Esophagus squamous epithelium (tissue), 5 donors: Measurements from ENCODE around the gene ORAI3. TPM values are rescaled to one million over a fixed set of nuclear protein-coding genes. Genes with fewer than 3 reads are reported as not detected.

Experiments used
- DNase-seq: peaks from one replicate; lab custom pipeline; 2025; lab: John Stamatoyannopoulos, UW
- H3K27ac ChIP-seq, 4 donors: fragments of 200-600 bp; sonication (generic); one replicate each; pipeline ENCODE4 v1.5.1; 2016 to 2019; ENCODE audit warnings: mild to moderate bottlenecking in 1 of 4
- H3K27me3 ChIP-seq, 4 donors: fragments of 200-600 bp; sonication (generic); 1 replicate in 3 of 4; 2 replicates in 1 of 4; pipeline versions ENCODE4 v1.5.1 to v1.6.0; 2017 to 2021; ENCODE audit warnings: antibody characterized with exemption in 1 of 4
- H3K36me3 ChIP-seq, 3 donors: fragments of 200-600 bp; sonication (generic); one replicate each; pipeline ENCODE4 v1.5.1; 2016 to 2019
- H3K4me1 ChIP-seq, 3 donors: fragments of 200-600 bp; sonication (generic); one replicate each; pipeline ENCODE4 v1.5.1; 2017 to 2019
- H3K4me3 ChIP-seq, 4 donors: fragments of 200-600 bp; sonication (generic); 1 replicate in 3 of 4; 2 replicates in 1 of 4; pipeline ENCODE4 v1.5.1; 2016 to 2019; ENCODE audit warnings: mild to moderate bottlenecking in 2 of 4, moderate library complexity in 1 of 4
- H3K9me3 ChIP-seq, 3 donors: fragments of 200-600 bp; sonication (generic); one replicate each; pipeline ENCODE4 v1.5.1; 2016 to 2019
- CTCF ChIP-seq, 6 experiments: fragments of 450-650 bp in 4 of 6; fragments of 200-600 bp in 2 of 6; sonication (generic) in 2 of 6; IDR thresholded peaks; one replicate each; pipeline ENCODE4 v1.5.1; 2016 to 2019; ENCODE audit warnings: antibody characterized with exemption in 6 of 6, mild to moderate bottlenecking in 4 of 6, moderate library complexity in 4 of 6
- POLR2A ChIP-seq, 4 donors: fragments of 450-650 bp; IDR thresholded peaks; one replicate each; pipeline ENCODE4 v1.6.1; 2017; ENCODE audit warnings: antibody characterized with exemption in 4 of 4, mild to moderate bottlenecking in 4 of 4, moderate library complexity in 3 of 4
- WGBS, 2 donors: methylation state at CpG; one replicate each; pipeline ENCODE4 v1.1.5; 2018; 5-methylcytosine and 5-hydroxymethylcytosine counted together
- intact Hi-C: fragments of 100-400 bp; cut with DNase I; formaldehyde crosslinking; loops from one replicate; pipeline ENCODE4 v1.15.0; 2022
- total RNA-seq, 4 donors: library from RNA; depleted of rRNA; stranded (reverse); fragments of >200 nt; gene quantifications; one replicate each; pipeline ENCODE4 v1.1.0, GENCODE V29; 2016
- donor health status: DM: yes; HTN: yes; CAD: no.

Gene ORAI3
- total RNA-seq, 4 donors from 2014 or later, result 4.0 to 28.6 (median 18.0) TPM

GRCh38 chr16:30997725-30998711, 49.1 kb downstream of the ORAI3 start:
- Histone ChIP-seq H3K36me3 (no peaks in the 10 kb centered on the region), H3K27ac (peak overlapping the region; percentile 76 to 94 (median 84)), H3K4me1 (peaks cover 30 to 68% (median 38%) of the 10 kb centered on the region in 3 donors), H3K27me3 (no peaks in the 10 kb centered on the region), H3K9me3 (no peaks in the 10 kb centered on the region), H3K4me3 (peak overlapping the region; percentile 38 to 83 (median 58))
- 36 to 37% methylated on average over 3 to 12 of the region's 21 CpGs for WGBS, 2 donors
- no peak for TF ChIP-seq POLR2A (IDR thresholded peaks at IDR 0.05)
- no peak for TF ChIP-seq CTCF (IDR thresholded peaks at IDR 0.05)
- intact Hi-C loops, result loop anchor here (5.0 kb wide), 1 partner anchor 39 kb away; no protein-coding TSS in a partner anchor
- no peak for DNase-seq

- H3K4me1 ChIP-seq, result peaks cover 33 to 78% (median 42%) of the 10 kb centered on the region in 3 donors
- intact Hi-C loops, result loop anchor here (5.0 kb wide), 1 partner anchor 38 kb away; no protein-coding TSS in a partner anchor
Observed at GRCh38 chr16:30998852-30999761, 50.2 kb downstream of the ORAI3 start.

GRCh38 chr16:31000671-31001382, 52.0 kb downstream of the ORAI3 start:
- Histone ChIP-seq H3K36me3 (no peaks in the 10 kb centered on the region), H3K4me1 (peaks cover 33 to 78% (median 42%) of the 10 kb centered on the region in 3 donors), H3K27ac (peak overlapping the region; percentile 38 to 82 (median 78)), H3K9me3 (no peaks in the 10 kb centered on the region), H3K27me3 (no peaks in the 10 kb centered on the region), H3K4me3 (peak overlapping the region; percentile 14 to 43 (median 28))
- DNase-seq, result no peak
- TF ChIP-seq POLR2A (IDR thresholded peaks at IDR 0.05) (peak in 1 of 4 donors; percentile 24), CTCF (IDR thresholded peaks at IDR 0.05) (no peak)
- intact Hi-C loops, result no loop called here
- WGBS, 2 donors, result 42 to 82% methylated on average over 9 to 13 of the region's 19 CpGs

More at GRCh38 chr16:30998852-30999761, 50.2 kb downstream of the ORAI3 start:
- TF ChIP-seq POLR2A (IDR thresholded peaks at IDR 0.05) (no peak), CTCF (IDR thresholded peaks at IDR 0.05) (no peak)
- Histone ChIP-seq H3K4me3 (no peak overlapping the region), H3K27me3 (no peaks in the 10 kb centered on the region), H3K9me3 (no peaks in the 10 kb centered on the region), H3K27ac (peak overlapping the region in 3 of 4 donors; percentile 33 to 88 (median 81)), H3K36me3 (no peaks in the 10 kb centered on the region)
- DNase-seq, result no peak
- WGBS, 2 donors, result 51 to 65% methylated on average over 4 to 6 of the region's 6 CpGs

- no peaks in the 10 kb centered on the region for H3K9me3 ChIP-seq
- peaks cover 31 to 71% (median 36%) of the 10 kb centered on the region in 3 donors for H3K4me1 ChIP-seq
- H3K27ac ChIP-seq, result peak overlapping the region; percentile 38 to 82 (median 78)
- intact Hi-C loops, result no loop called here
- 21 to 45% methylated on average over 13 to 14 of the region's 16 CpGs for WGBS, 2 donors
- peak overlapping the region in 3 of 4 donors; percentile 23 to 43 (median 34) for H3K4me3 ChIP-seq
- TF ChIP-seq POLR2A (IDR thresholded peaks at IDR 0.05) (no peak), CTCF (IDR thresholded peaks at IDR 0.05) (no peak)
- no peaks in the 10 kb centered on the region for H3K36me3 ChIP-seq
- no peak for DNase-seq
- H3K27me3 ChIP-seq, result peaks cover 0 to 6% (median 0%) of the 10 kb centered on the region in 4 donors
Observed at GRCh38 chr16:31001507-31002249, 52.8 kb downstream of the ORAI3 start.
